ENCODE data around the gene TUBB4A. TPM values are rescaled to one million over a fixed set of nuclear protein-coding genes. Genes with fewer than 3 reads are reported as not detected.

The TUBB4A gene
- total RNA-seq, 1 donor from 2014 or later, result 13.5 TPM

DNA sequence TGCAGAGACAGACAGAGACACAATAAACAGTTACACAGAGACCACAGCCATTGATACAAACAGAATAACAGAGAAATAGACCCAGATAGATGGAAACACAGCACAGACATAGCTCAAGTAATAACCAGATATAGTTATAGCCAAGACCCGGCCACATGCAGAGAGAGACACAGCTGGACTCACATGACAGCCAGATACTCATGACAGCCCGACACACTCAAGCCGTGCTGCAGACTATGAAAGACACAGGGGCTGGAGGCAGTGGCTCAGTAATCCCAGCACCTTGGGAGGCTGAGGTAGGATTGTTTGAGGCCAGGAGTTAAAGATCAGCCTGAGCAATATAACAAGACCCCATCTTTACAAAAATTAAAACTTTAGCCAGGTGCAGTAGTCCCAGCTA is 18.9 kb downstream of the TUBB4A start:
- DNase-seq (ENCODE audit: low spot score in 2 of 2, unreplicated experiment in 2 of 2), result no peak
- Mint-ChIP-seq H3K4me1 (no peaks in the 10 kb centered on the region), H3K27me3 (ENCODE audit: low read depth) (peaks cover 19% of the 10 kb centered on the region), H3K4me3 (no peak overlapping the region), H3K27ac (no peak overlapping the region), H3K9me3 (no peaks in the 10 kb centered on the region), H3K36me3 (no peaks in the 10 kb centered on the region)
- no peak for TF ChIP-seq CTCF (IDR thresholded peaks at IDR 0.05; ENCODE audit: unreplicated experiment)

- DNase-seq (ENCODE audit: low spot score in 2 of 2, unreplicated experiment in 2 of 2), result no peak
- no peaks in the 10 kb centered on the region for H3K36me3 Mint-ChIP-seq
- no peak for TF ChIP-seq CTCF (IDR thresholded peaks at IDR 0.05; ENCODE audit: unreplicated experiment)
- no peak overlapping the region for H3K4me3 Mint-ChIP-seq
- no peaks in the 10 kb centered on the region for H3K4me1 Mint-ChIP-seq
- H3K27ac Mint-ChIP-seq, result no peak overlapping the region
- no peaks in the 10 kb centered on the region for H3K9me3 Mint-ChIP-seq
- H3K27me3 Mint-ChIP-seq (ENCODE audit: low read depth), result peaks cover 21% of the 10 kb centered on the region
Measured at GRCh38 chr19:6482343-6482686, 19.8 kb downstream of the TUBB4A start.

GRCh38 chr19:6481541-6482342 is 20.4 kb downstream of the TUBB4A start, which contains the start of gene DENND1C:
TSS of gene DENND1C (minus strand) at chr19:6481787. CDS start at chr19:6481695, 92 bp downstream.
- no peak for DNase-seq (ENCODE audit: low spot score in 2 of 2, unreplicated experiment in 2 of 2)
- no peak within 1 kb of the TSS for H3K27ac Mint-ChIP-seq
- no peaks in the 10 kb centered on the region for H3K36me3 Mint-ChIP-seq
- TF ChIP-seq CTCF (IDR thresholded peaks at IDR 0.05; ENCODE audit: unreplicated experiment), result peak; percentile 38
- no peaks in the 10 kb centered on the region for H3K9me3 Mint-ChIP-seq
- H3K27me3 Mint-ChIP-seq (ENCODE audit: low read depth), result peaks cover 24% of the 10 kb centered on the region
- no peaks in the 10 kb centered on the region for H3K4me1 Mint-ChIP-seq
- no peak within 1 kb of the TSS for H3K4me3 Mint-ChIP-seq

- no peak for DNase-seq (ENCODE audit: low spot score in 2 of 2, unreplicated experiment in 2 of 2)
- Mint-ChIP-seq H3K27ac (no peak overlapping the region), H3K27me3 (ENCODE audit: low read depth) (peaks cover 30% of the 10 kb centered on the region), H3K9me3 (no peaks in the 10 kb centered on the region), H3K36me3 (no peaks in the 10 kb centered on the region), H3K4me3 (no peak overlapping the region), H3K4me1 (no peaks in the 10 kb centered on the region)
- TF ChIP-seq CTCF (IDR thresholded peaks at IDR 0.05; ENCODE audit: unreplicated experiment), result no peak
Measured at GRCh38 chr19:6480848-6481415, 21.2 kb downstream of the TUBB4A start.

- Mint-ChIP-seq H3K27ac (no peak overlapping the region), H3K36me3 (no peaks in the 10 kb centered on the region), H3K9me3 (no peaks in the 10 kb centered on the region), H3K4me1 (no peaks in the 10 kb centered on the region), H3K4me3 (no peak overlapping the region), H3K27me3 (ENCODE audit: low read depth) (peaks cover 40% of the 10 kb centered on the region)
- no peak for TF ChIP-seq CTCF (IDR thresholded peaks at IDR 0.05; ENCODE audit: unreplicated experiment)
- no peak for DNase-seq (ENCODE audit: low spot score in 2 of 2, unreplicated experiment in 2 of 2)
Measured at GRCh38 chr19:6479836-6480398, 22.2 kb downstream of the TUBB4A start.
